NCI-H526 treated with DMSO at 0.1 percent for 48 hours (cell line): ENCODE measurements around the gene ADAMTS1.

Experiments used
- DNase-seq: peaks from one replicate; lab custom pipeline; 2025; lab: John Stamatoyannopoulos, UW

The ADAMTS1 gene

GRCh38 chr21:26844258-26845065, 747 bp downstream of the ADAMTS1 start:
- no peak for DNase-seq

DNA sequence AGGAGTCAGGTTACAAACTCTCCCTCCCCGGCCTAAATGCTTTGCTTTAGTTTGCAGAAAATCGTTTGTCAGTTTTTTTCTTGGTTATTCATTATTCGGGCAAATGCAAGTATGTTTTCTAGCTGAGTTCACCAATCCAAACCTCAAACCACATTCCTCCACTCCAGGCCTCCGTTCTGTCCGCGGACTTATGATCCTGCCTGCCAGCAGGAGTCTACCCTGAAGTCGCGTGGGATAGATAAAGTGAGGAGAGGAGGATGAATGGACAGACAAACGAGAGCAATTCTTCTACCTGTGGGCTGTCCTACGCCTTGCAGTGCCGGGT, 1.3 kb downstream of the ADAMTS1 start:
- no peak for DNase-seq

DNA sequence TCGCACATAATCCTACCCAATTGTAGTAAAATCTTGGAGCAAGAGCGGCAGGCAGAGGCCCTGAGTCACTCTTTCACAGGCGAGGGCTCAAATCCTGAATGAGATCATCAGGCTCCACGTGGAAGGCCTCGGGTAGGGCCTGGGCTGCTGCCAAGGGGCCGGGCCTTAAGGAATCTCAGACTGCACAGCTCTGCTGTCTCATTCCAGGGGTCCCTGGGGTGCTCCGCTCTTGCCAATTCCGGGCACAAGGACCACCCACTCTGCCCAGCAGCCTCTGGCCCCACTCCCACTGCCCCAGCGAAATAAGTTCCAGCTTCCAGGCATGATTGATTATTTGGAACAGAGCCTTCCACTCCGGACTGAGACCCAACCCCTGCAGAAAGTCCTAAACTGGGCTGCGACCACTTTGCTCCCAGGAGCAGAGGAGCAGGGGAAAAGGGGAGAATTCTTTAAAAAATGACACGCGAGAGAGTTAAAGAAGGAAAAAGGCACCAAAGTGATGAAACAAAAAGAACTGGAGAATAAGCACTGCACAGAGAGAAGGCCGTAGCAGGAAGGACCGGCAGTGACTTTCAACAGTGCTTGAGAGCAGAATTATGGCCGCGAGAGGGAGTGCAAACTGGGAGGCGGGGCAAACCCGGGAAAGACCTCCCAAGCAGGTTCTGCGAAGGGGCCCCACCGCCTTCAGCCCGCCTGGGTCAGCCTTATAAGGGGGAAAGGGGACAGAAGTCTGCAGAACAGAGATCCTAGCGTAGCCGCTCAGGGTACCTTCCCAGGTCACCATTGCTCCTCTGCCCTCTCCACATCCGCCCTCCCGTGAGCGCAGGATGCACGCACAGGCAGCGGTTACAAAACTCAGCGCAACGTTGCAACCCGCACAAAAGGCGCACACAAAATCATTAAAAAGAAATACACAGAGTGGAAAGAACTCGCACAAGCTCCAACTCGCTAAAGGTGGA, 2.0 kb downstream of the ADAMTS1 start:
- DNase-seq = no peak

GRCh38 chr21:26842300-26842699, 2.9 kb downstream of the ADAMTS1 start:
- DNase-seq = no peak

- no peak for DNase-seq
Measured at GRCh38 chr21:26840912-26841311, 4.3 kb downstream of the ADAMTS1 start.

DNA sequence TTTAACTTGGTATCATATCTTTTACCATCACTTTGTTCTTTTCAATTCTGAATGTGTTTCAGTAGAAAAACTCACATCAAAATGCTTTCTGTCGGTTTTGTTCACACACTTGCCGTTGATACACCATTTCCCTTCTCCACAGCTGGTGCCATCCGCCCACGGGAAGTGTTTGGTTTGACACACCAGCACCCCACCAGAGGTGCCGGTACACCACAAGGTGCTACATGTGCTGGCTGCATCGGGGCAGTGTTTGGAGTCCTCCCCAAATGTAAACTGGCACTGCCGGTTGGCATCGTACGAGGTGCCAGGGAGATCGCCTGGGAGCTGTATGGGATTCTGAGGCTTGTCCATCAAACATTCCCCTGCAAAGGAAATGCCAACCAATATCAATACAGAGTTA, 5.0 kb downstream of the ADAMTS1 start:
- no peak for DNase-seq

GRCh38 chr21:26837539-26837938, 7.7 kb downstream of the ADAMTS1 start:
- no peak for DNase-seq

DNA sequence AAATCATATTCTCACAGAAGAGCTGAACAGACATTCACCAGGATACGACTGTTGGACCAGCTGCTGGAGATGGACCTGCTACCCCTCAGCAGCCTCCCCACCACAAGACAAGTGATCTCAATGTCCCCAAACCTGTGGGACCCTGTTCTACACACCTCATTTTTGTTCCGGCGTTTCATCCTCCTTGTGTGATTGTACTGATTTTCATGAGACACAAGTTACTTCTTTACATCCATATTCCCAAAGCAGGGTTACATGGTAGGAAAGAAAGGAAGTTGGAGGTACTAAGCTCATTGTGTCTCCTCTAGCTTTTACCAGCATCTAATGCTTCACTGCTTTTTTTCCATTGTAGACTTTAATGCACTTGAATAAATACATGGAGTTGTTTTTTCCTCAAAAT, 8.7 kb downstream of the ADAMTS1 start:
- no peak for DNase-seq

DNA sequence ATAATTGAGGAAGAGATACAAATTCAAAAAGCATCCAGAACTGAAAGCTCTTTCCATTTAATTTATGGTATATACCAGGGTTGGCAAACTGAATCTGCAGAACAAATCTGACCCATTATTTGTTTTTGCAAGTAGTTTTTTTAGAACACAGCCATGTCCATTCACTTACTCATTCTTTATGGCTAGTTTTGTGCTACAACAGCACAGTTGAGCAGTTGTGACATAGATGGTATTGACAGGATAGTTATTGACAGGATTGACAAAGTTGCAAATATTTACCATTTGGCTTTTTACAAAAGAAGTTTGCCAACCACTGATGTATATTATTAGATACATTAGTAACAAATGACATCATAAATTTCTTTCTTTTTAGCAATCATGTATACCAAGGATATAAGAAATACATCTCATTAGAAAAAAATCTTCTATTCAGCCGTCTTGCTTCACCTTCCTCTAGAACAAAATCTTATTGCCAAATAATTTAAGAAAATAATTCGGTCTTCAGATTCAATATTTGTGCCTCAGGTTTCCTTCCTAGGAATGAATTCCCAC, 9.4 kb downstream of the ADAMTS1 start:
- no peak for DNase-seq

- DNase-seq = no peak
Measured at GRCh38 chr21:26835027-26835713, 10.0 kb downstream of the ADAMTS1 start.

DNA sequence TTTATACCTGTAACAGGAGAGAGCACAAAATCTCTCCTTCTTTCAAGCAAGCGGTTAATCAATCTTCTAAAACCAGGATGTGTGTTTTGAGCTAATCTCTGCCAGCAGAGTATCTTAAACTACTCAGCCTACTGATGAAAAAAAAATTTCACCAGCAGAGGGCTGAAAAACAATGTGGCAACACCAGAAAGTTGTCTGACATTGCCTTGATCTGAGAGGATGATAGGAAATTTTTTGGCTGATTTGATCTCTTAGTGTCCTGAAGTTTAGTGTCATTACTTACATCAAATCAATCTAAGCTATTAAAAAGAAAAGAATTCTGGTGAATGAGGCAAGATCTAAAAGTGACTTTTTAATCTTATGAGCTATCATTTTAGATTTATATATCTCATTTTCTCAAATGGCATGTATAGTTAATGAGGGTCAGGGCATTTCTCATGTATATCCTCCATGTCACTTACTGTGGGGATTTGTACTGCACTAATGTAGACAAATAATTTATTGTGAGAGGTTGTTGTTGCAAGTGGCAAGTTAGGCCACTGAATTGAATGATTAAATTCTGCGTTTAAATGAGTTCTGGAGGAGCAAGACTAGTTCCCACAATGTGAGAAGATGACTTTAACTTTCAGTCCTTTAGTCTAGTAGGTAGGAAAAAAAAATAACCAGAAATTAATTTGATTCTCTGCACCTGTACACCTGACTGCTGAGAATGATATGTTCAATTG, 10.9 kb downstream of the ADAMTS1 start:
- no peak for DNase-seq

DNA sequence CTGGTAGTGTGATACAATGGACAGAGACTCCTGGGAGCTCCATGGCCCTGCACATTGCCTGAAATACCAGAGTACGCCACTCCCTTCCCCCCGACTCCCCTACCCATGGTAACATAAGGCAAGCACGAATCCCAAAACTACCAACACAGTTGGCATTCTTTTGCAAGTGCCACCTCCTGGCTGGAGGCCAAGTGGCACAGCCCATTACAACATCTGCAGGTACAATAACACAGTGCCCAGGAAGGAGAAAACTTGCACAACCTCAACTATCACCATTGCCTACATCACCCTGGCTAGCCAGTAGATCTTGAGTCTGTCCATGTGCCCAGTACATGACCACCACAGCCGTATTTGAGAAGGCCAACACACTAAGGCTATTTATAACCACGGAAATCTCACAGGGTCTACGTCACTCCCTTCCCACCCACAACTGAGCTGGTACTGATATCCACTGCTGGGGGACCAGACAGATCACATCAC, 11.7 kb downstream of the ADAMTS1 start:
- no peak for DNase-seq

- DNase-seq = no peak
Measured at GRCh38 chr21:26833011-26833410, 12.2 kb downstream of the ADAMTS1 start.

DNA sequence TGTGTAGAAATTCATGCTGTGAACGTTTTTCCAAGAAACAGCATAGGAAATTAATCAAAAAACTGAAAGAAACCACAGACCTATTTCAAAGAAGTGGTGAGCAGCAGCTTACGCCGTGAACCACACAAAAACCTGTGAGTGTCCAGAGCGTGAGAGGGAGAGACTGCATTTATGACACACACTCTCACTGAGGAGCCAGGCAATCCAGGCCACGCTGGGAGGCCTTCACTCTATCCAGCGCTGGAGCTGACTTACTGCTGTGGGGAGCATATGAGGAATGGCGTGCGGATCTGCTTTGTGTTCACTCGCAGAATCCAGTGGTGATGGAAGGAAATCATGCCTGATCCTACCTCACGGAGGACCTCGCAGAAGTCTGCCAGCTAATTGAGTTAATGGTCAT, 12.7 kb downstream of the ADAMTS1 start:
- no peak for DNase-seq

GRCh38 chr21:26826801-26827200, 18.4 kb downstream of the ADAMTS1 start:
- DNase-seq = no peak

DNA sequence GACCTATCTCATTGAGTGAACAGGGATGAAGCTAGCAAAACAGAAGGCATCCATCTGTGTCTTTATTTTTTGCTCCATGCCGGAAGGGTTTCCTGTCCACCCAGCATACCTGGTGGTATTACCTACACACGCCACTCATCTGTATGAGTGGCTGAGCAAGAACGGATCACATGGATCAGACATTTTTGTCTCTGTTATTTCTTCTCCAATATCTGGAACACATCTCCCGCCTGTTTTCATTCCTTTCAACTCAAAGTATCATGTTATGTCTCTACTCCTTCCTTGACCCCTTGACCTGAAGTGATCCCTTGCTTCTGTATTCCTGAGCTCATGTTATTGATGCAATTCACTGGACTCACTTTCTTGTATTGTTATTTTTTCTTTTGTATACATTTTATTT, 24.7 kb downstream of the ADAMTS1 start:
- DNase-seq = no peak

DNA sequence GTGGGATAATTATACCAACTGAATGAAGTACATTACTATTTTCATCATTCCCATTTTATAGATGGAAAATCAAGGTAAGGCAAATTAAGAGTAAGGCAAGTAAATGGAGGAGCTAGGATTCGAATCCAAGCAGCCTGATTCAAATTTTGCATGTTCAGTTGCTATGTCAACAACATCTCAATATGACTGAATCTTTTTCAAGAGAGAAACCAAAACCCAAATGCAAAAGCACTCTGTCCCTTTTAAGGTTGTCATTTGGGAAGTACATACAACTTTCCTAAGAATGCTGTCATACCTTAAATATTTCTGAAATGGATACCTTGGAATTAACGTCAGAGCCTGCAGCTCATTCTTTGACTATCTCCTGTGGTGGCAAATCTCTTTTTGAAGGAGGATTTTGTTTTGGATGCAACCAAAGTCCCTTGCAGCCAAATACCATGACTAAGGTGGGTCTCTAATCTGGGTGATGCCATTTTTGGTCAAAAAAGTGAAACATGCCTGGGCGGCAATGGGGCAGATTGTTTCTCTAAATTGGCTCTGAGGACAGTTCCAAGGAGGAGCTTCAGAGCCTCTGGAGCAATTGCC, 25.4 kb downstream of the ADAMTS1 start:
- no peak for DNase-seq

GRCh38 chr21:26818906-26819305, 26.3 kb downstream of the ADAMTS1 start:
- no peak for DNase-seq

- no peak for DNase-seq
Measured at GRCh38 chr21:26815197-26815596, 30.0 kb downstream of the ADAMTS1 start.

GRCh38 chr21:26814386-26814785, 30.8 kb downstream of the ADAMTS1 start:
- no peak for DNase-seq

- DNase-seq = no peak
Measured at GRCh38 chr21:26813426-26813998, 31.7 kb downstream of the ADAMTS1 start.
